Prostate gland (tissue), 2 donors: ENCODE results near the gene CCDC167. TPM values are rescaled to one million over a fixed set of nuclear protein-coding genes. Genes with fewer than 3 reads are reported as not detected.

Experiments
- DNase-seq: peaks from one replicate; pipeline ENCODE4 v3.0.0-alpha.2; 2019; ENCODE audit warnings: low spot score
- H3K27ac ChIP-seq, 2 donors: fragments of 200-600 bp; sonication (generic); 2 replicates each; pipeline ENCODE4 v1.5.1; 2017 to 2019
- H3K27me3 ChIP-seq: fragments of 200-600 bp; sonication (generic); replicated peaks from 2 replicates; pipeline ENCODE4 v1.5.1; 2019; ENCODE audit not compliant: insufficient read depth
- H3K36me3 ChIP-seq, 2 donors: fragments of 200-600 bp; sonication (generic); 1 replicate in 1 of 2; 2 replicates in 1 of 2; pipeline versions ENCODE4 v1.5.1 to v1.8.1; 2017 to 2019
- H3K4me1 ChIP-seq: fragments of 200-600 bp; sonication (generic); replicated peaks from 2 replicates; pipeline ENCODE4 v1.5.1; 2019
- H3K4me3 ChIP-seq, 2 donors: fragments of 200-600 bp; sonication (generic); 2 replicates each; pipeline ENCODE4 v1.5.1; 2017 to 2019
- H3K9me3 ChIP-seq: fragments of 200-600 bp; sonication (generic); 2 replicates; pipeline ENCODE4 v1.5.1; 2017
- POLR2A ChIP-seq: fragments of 450-650 bp; IDR thresholded peaks from one replicate; pipeline ENCODE4 v1.6.1; 2016; ENCODE audit warnings: antibody characterized with exemption, mild to moderate bottlenecking
- POLR2AphosphoS5 ChIP-seq: sonication (generic); formaldehyde crosslinking; IDR thresholded peaks from one replicate; pipeline ENCODE4 v1.6.1; 2017; ENCODE audit warnings: antibody characterized with exemption
- WGBS: methylation state at CpG from one replicate; pipeline ENCODE4 v1.1.5; 2018; 5-methylcytosine and 5-hydroxymethylcytosine counted together
- intact Hi-C: fragments of 100-400 bp; cut with DNase I; formaldehyde crosslinking; loops from one replicate; pipeline ENCODE4 v1.14.2; 2022
- total RNA-seq, 2 donors: library from RNA; depleted of rRNA; stranded (reverse); fragments of >200 nt; gene quantifications; one replicate each; pipeline ENCODE4 v1.1.0, GENCODE V29; 2016

Gene CCDC167
- total RNA-seq, 2 donors from 2014 or later = 46.9 to 54.6 TPM

DNA sequence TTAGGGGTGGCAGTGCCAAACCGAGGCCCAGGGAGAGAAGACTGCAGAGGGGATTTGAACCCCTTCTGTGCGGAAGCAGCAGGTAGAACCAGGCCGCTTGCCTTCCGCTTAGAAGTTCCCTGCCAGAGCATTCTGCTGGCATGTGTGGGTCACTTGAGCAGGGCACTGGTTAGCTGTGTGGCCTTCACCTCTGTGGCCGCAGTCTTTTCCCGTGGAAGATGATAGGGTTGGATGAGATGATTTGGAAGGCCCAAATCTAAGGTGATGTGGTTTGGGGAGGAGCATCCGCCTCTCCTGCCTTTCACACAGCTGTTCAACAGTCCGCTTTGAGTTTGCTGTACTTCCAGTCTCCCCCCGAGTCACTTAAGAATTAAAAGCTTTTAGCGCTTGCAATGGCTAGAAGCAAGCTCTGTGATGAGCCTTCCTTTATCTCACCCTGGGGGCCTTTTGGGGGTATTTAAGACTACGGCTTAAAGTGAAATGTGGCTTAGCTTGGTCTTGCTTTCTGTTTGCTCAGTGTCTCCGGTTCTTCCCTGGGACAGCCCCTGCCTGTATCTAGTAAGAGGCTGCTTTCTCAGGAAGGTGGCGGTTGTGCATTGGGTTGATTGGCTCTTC is 65.9 kb downstream of the CCDC167 start:
- peaks cover 9% of the 10 kb centered on the region for H3K4me1 ChIP-seq
- peak overlapping the region; percentile 84 to 88 for H3K27ac ChIP-seq
- no peak for DNase-seq
- H3K27me3 ChIP-seq = no peaks in the 10 kb centered on the region
- no peaks in the 10 kb centered on the region for H3K9me3 ChIP-seq
- intact Hi-C loops = no loop called here
- WGBS = 3% methylated on average over 13 of the region's 13 CpGs
- peaks cover 0 to 5% of the 10 kb centered on the region in 2 donors for H3K36me3 ChIP-seq
- no peak for TF ChIP-seq POLR2A
- TF ChIP-seq POLR2AphosphoS5 = no peak
- peak overlapping the region; percentile 84 to 89 for H3K4me3 ChIP-seq

Other genes starting within 250 kb of the CCDC167 start
- gene TBC1D22B, start 242.1 kb downstream of the CCDC167 start, total RNA-seq = 10 to 100 TPM; 10.7 to 27.0 TPM
- 1 to 10 TPM in 1 of 2 donors, under 1 TPM in 1; 0.50 to 7.3 TPM for gene TMEM217, start 241.7 kb downstream of the CCDC167 start, total RNA-seq
- 10 to 100 TPM; 12.7 to 42.4 TPM for gene RNF8, start 145.9 kb downstream of the CCDC167 start, total RNA-seq
- 100 to 1,000 TPM in 1 of 2 donors, 10 to 100 TPM in 1; 28.1 to 147 TPM for gene CMTR1, start 66.7 kb downstream of the CCDC167 start, total RNA-seq
- gene MDGA1, start 198.0 kb upstream of the CCDC167 start, total RNA-seq = 10 to 100 TPM in 1 of 2 donors, 1 to 10 TPM in 1; 2.5 to 10.7 TPM